Esophagus muscularis mucosa (tissue), 4 donors: ENCODE results near the gene PPARD.

Experiments used
- EP300 ChIP-seq: sonication (generic); formaldehyde crosslinking; IDR thresholded peaks from one replicate; pipeline ENCODE4 v1.6.1; 2017; ENCODE audit warnings: antibody characterized with exemption
- POLR2A ChIP-seq: fragments of 450-650 bp; IDR thresholded peaks from one replicate; pipeline ENCODE4 v1.6.1; 2017; ENCODE audit warnings: antibody characterized with exemption, moderate library complexity, mild to moderate bottlenecking, low read depth
- POLR2AphosphoS5 ChIP-seq, 2 donors: sonication (generic); formaldehyde crosslinking; IDR thresholded peaks; one replicate each; pipeline ENCODE4 v1.6.1; 2017; ENCODE audit warnings: antibody characterized with exemption in 2 of 2
- TF ChIP-seq, protein P1 (sequence below), 3 experiments: fragments of 200-600 bp in 2 of 3; fragments of 450-650 bp in 1 of 3; sonication (generic) in 2 of 3; IDR thresholded peaks; one replicate each; pipeline ENCODE4 v1.5.1; 2017 to 2019; ENCODE audit warnings: antibody characterized with exemption in 3 of 3, mild to moderate bottlenecking in 2 of 3, moderate library complexity in 1 of 3

DNA sequence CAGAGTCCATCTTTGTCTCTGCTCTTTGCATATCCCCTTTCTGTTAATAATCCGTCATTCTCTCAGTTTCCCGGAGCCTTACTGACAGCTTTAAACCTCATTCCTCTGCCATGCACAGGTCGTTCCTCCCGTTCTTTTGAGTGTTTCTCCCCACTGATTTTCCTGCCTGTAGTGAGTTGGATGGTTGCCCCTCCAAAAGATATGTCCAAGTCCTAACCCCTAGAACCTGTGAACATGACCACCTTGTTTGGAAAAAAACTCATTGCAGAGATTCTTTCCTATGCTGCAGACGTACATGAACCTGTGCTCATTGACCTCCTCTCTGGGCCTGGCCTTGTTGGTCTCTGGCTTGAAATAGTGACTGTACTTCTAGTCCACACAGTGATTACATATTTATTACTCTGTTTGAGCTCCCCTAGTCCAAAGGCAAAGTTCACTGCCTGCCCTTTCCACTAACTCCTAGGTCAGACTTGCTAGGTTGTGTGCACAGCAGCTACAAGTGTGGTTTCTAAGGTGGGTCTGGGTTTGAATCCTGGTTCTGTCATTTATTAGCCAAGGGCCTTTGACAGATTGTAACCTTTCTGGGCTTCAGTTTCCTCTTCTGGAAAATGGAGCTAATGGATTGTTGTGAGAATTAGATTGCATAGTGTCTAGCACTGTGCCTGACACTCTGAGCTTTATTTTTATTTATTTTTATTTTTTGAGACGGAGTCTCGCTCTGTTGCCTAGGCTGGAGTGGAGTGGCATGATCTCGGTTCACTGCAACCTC lies 29.3 kb downstream of the PPARD start:
- TF ChIP-seq, protein P1, sequence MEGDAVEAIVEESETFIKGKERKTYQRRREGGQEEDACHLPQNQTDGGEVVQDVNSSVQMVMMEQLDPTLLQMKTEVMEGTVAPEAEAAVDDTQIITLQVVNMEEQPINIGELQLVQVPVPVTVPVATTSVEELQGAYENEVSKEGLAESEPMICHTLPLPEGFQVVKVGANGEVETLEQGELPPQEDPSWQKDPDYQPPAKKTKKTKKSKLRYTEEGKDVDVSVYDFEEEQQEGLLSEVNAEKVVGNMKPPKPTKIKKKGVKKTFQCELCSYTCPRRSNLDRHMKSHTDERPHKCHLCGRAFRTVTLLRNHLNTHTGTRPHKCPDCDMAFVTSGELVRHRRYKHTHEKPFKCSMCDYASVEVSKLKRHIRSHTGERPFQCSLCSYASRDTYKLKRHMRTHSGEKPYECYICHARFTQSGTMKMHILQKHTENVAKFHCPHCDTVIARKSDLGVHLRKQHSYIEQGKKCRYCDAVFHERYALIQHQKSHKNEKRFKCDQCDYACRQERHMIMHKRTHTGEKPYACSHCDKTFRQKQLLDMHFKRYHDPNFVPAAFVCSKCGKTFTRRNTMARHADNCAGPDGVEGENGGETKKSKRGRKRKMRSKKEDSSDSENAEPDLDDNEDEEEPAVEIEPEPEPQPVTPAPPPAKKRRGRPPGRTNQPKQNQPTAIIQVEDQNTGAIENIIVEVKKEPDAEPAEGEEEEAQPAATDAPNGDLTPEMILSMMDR (IDR thresholded peaks at IDR 0.05), result no peak
- TF ChIP-seq EP300 (no peak), POLR2A (no peak), POLR2AphosphoS5 (IDR thresholded peaks at IDR 0.05) (no peak)
